Activated CD4-positive, alpha-beta T cell treated with anti-CD3 and anti-CD28 coated beads, Interleukin-2, amount 50 U/mL, for 24 hours (primary cell): ENCODE data around the gene CENPO.
A peak's percentile ranks its signal among the peaks of the same experiment; 100 is the strongest.
"Not testable (repeated sequence)": the region's sequence is repeated elsewhere in the genome, so short reads cannot be mapped to it uniquely, and the experiment has no call there.

Experiments
- DNase-seq, 2 donors: peaks; one replicate each; pipeline ENCODE4 v3.0.0-alpha.2; 2020; ENCODE audit warnings: low read depth in 1 of 2, low spot score in 1 of 2

The CENPO gene

DNA sequence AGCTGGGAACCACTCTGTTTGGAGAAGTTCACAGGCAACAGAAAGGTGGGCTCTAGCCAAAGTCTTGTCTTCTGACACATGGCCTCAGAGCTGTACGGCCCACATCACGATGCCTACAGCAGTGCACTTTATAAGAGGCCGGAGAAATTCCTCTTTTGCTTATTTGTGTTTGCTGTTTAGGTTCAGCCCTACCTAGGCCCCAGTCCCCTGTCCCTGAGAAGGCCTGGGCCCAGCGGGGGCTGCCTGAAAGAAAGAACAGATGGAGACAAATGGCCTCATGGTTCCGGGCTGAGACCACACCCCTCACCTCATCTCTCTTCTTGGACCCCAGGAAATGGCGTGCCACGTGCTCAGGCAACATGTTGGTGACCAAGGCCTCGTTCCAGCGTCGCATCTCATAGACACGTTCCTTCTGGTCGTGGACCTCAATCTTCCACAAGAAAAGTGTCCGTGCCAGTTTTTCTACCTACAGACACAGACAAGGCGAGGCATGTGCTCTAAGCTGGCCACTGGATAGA, 30.9 kb downstream of the CENPO start:
- no peak for DNase-seq

DNA sequence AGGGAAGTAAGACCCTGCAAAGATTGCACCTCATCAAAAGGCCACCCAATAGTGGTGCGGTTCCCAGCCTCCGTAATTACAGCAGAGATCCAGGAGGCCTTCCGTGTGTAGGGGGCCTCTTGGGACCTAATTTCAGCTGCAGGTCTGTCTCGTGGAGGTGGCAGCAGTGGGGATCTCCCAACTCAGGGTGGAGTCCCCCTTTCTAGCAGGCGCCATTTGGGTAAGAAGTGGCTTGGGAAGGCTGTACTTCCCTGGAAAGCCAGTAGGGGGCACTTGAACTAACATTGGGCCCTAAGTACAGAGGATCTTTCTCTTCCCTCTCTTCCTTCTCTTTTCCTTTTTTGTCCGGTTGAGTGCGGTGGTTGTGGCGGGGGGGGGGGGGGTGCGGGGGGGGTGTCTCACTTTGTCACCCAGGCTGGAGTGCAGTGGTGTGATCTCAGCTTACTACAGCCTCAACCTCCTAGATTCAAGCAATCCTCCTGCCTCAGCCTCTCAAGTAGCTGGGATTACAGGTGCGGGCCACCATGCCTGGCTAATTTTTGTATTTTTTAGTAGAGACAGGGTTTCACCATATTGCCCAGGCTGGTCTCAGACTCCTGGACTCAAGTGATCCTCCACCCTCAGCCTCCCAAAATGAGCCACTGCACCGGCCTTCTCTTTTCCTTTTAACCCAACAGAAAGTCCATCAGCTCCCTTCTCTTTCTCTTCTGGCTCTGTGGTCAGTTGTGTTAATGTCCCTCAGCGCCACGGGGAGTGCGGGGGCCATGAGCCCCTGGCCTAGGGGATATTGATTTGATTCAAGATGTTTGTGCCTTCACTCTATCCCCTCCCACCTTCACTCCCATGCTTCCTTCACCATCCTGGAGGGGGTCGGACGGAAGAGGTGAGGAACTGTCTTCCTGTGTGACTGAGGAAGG, 32.0 kb downstream of the CENPO start:
- DNase-seq, result no peak

DNA sequence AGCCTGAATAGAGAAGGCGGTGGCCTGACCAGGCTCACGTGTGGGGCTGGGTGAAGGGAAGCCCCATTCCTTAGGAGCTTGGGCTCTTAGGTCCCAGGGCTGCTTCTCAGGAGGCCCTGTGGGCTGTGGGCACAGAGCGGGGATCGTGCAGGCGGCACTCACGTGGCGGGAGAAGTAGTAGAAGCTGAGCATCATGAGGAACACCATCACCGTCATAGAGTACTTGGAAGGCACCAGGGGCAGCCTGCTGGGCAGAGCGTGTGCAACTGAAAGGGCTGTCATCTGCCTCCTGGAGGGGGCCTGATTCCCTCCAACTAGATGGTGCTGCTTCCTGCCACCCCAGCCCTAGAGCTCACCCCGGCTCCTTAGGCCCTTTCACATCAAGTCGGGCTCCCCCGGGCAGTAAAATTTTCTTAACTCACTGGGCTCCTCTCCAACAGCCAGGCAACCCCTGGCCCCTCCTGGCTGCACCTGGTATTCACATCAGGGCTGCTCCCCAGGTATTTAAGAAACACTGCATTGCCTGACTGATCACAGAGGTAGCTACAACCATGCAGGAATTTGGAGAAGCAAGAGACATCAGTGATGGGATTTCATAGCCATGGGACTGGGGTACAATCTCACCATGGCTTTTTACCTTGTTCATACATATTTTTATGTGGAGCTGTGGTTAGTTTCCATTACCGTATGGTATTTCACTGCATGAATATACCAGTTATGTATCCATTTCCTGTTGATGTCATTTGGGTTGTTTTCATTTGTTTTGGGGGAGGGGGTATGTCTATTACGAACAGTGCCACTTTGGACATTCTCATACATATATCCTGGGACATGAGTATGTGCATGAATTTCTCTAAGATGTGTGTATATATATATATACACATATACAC, 32.9 kb downstream of the CENPO start:
- DNase-seq, result no peak

DNA sequence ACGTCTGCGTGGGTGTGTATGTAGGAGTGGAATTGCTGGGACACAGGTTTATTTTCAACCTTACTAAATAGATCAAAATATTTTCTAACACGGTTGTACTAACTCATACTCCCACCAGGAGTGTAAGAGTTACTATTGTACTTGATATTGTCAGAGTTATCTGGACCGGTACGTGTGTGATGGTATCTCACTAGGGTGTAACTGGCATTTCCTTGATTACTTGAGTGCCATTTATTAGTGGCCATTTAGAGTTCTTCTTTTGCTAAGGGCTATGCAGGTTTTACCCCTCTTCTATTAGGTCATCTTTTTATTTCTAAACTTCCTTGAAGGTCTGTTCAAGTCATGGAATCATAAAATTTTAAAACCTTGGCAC, 33.5 kb downstream of the CENPO start:
- no peak for DNase-seq

DNA sequence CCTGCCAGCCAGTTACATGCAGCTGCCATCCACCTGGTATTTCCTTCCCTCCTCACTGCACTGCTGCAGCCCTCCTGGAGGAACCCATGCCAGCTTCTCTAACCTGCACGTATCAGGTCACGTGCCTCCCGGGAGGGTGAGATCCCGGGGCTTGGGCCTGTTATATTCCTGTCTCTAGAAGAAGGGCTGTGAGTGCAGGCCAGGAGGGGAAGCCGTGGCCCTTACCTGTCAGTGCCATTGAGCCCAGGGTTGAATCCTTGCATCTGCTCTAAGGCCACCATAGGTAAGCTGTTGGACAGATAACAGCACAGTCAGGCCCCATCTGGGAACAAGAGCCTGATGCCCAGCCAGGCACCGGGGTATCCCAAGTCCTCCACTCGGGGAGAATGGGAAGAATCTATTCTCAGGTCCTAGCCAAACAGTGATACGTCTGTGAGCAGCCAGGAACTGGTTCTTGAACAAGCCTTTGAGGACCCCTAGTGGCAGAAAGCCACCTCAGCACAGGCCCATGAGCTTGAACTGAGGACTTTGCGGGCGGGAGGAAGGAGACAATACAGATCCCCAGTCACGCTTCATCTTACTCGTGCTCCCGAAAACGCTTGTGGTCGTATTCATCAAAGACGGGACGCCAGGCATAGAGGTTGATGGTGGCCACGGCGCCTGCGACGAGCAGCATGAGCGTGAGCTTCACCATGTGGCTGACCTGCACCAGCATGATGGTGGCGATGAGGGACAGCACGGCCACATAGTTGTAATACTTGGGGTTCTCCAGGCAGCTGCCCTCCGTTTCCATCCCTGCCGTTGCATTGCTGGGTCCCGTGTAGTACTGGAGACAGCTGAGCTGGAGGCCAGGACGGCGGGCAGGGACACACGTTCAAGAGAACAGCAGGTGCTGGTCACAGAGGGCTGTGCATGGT, 34.4 kb downstream of the CENPO start:
- DNase-seq, result peak; percentile 45 to 71

DNA sequence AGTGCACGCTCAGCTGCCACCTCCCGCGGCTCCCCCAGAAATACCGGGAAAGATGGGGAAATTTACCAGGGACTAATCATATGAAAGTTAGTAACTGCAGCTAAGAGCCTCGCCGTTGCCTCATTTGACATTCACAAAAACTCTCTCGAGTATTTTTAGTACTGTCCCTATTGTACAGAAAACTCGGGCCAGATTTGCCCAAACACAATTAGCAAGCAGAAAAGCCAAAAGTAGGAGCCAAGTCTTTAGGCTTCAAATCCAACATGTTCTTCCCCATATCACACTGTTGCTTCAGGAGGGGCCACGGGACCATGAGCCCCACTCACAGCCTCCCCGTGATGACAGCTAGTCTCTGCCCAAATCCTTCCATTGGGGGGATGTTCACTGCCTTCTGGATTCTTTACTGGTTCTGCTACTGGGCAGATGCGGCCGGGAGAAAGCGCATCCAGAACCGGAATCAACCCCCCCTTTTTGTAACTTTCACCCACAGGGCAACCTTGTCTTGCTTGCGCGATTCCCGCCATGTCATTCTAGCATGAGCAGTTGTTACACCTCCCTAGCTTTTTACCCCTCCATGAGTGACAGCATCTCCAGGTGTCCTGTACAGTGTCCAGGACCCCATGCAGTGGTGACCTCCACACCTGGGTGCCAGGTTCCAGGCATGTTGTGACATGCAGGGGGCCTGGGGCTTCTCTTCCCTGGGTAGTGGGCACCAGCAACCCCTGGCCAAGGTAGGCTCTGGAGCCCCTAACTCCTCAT, 35.2 kb downstream of the CENPO start:
- DNase-seq, result no peak

DNA sequence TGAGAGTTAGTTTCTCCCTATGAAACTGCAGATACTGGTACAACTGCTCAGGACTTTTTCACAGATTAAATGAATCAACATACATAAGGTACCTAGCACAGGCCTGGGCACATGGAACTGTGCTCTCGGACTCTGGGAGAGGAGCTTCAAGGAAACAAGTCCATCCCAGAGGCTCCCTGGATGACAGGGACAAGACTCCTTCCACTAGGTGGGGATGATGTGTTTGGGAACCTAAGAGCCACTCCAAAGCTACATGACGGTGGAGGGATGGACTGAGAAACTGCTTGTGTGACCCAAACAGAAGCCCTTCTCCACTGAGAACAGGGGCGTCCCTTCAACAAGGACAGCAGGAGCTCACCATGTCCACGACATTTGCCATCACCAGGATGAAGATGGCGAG, 37.1 kb downstream of the CENPO start:
- no peak for DNase-seq

DNA sequence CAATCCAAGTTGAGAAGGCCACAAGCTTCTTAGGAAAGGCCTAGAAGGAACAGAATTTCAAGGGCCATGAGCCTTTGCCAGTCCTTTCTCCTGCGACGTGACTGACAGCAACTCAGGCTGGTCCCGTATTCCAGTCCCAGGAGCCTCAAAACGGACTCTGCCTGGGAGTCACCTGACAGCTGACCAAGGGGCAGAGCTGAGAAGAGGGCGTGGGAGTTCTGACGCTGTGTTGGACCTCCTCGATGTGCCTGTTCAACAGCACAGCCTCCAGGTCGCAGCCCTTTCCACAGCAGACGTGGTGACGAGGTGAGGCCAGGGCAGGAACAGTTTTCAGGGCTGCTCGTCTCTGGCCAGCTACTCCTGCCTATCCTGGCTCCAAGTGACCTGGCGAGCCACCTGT, 37.6 kb downstream of the CENPO start:
- no peak for DNase-seq

DNA sequence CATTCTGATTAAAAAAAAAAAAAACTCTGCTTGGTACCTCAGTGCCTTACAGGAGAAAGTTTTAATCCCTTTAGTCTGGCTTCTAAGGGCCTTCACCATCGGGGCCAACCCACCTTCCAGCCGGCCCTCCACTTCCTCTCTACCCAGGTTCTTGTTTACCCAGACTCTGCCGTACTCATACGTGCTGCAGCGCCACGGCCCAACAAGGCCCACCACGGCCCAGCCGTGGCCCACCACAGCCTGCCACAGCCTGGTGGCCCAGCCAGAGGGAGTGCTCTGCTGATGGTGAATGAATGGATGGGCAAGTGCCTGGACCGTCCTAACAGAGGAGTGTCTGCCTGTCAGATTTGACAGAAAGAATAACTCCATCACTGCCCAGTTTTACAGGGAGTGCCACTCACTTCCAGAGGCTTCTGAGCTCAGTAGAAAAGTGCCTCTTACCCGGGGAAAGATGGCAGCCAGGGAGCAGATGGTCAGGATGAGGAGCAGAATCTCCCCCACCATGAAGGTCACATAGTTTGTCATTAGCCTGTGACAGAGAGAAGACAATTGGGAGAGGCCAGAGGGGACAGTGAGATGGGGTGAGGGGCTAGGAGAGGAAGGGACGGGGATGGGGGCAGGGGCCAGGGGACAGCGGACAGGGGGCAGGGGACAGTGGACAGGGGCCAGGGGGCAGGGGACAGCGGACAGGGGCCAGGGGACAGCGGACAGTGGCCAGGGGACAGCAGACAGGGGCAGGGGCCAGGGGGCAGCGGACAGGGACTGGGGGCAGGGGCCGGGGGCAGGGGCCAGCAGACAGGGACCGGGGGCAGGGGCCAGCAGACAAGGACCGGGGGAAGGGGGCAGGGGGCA, 38.2 kb downstream of the CENPO start:
- no peak for DNase-seq

DNA sequence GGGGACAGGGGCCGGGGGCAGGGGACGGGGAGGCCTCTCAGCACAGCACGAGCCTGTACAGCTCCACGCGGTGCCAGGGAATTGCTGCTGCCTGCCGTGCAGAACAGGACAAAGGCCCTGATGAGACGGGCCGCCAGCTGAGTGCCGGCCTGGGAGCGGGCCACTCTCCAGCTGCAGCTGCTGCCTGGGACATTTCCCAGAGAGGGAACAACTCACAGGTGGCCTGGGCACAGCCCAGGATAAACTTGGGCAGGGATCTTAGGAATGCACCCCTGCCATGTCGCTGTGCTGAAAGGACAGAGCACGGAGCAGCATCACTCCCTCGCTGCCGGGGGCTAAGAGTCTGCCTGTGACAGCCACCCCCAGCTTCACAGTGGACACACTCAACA, 38.8 kb downstream of the CENPO start:
- DNase-seq, result no peak

DNA sequence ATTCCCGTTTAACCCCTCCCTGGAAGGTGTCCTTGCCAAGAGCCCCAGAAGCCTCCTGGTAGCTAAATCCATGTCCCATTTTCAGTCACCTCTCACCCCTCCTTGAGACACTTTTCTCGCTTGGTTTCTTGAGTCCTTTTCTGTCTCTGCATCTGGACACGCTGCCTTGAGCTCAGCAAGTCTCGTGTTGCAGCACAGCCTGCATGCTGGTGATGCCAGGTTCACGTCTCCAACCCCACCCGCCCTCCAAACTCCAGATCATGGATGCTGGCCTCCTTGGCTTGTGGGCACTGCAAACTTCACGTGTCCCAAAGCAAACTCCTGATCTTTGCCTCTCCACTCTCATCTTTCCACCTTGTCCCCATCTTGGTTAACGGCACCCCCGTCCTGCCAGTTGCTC, 39.3 kb downstream of the CENPO start:
- DNase-seq, result no peak

DNA sequence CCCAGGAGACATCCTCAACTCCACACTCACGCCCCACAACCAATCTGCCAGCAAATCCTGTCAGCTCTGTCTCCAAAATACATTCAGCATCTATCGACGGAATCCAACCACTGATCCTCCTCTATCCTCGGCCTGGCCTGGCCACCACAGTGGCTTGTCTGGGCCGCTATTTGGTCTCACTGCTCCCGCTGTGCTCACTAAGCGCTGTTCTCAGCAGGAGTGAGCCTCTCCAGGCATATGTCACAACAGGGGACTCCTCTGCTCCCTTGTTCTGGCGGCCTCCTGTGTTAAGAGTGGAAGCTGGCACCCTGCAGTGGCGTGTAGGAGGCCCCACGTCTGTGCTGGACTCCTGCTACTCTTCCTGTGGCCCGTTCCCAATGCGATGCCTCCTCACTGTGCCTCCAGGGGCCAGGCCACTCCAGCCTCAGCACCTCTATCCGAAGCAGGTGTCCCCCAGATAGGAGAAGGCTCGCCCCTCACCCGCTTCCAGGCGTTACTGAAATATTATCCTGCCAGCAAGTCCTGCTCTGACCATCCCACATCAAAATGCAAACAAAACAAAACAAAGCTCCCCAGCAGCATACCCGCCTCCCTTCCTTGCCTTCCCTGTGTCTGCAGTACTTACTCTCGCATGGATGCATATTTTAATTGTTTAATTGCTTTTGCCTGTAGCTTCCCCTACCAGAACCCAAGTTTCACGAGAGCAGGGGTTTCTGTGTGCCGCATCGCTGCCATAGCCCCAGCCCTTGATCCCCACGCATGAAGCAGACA, 39.9 kb downstream of the CENPO start:
- no peak for DNase-seq

DNA sequence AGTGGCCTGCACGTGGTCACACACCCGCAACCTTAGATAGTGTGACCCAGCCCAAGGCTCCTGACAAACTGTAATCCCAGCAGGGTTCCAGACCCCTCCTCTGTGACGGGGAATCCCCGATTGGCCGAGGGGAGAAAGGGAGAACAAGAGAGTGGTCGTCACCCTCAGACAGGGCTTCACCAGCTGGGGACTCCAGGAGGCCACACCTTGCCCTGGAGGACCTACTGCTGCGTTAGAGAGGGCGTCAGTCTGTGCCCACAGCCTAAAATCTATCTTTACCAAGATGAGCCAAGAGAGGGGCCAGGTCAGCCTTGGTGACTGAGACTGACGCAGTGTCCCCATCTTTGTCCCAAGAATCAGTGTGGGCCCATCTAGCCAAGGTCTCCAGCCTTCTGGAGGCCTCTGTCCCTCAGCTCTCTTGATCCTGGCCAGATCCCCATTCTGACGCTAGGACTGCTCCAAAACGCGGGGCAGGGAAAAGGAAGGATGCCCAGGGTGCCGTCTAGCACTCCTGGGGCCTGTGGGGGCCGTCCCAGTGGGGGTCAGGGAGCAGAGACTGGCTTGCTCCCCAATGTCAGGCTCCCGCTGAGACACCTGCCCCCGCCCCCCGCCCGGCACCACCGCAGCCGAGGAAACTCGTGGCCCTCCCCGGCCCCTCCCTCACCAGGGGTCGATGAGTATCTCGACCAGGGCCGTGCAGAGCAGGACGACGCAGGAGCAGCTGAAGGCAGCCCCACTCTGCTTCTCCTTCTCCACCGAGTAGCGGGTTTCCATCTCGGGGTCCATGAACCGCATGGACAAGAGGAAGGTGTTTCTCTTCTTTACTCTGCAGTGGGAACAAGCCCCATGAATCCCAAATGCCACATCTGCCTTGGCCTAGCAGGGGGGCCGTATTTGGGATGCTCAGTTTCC, 40.9 kb downstream of the CENPO start:
- DNase-seq, result no peak

DNA sequence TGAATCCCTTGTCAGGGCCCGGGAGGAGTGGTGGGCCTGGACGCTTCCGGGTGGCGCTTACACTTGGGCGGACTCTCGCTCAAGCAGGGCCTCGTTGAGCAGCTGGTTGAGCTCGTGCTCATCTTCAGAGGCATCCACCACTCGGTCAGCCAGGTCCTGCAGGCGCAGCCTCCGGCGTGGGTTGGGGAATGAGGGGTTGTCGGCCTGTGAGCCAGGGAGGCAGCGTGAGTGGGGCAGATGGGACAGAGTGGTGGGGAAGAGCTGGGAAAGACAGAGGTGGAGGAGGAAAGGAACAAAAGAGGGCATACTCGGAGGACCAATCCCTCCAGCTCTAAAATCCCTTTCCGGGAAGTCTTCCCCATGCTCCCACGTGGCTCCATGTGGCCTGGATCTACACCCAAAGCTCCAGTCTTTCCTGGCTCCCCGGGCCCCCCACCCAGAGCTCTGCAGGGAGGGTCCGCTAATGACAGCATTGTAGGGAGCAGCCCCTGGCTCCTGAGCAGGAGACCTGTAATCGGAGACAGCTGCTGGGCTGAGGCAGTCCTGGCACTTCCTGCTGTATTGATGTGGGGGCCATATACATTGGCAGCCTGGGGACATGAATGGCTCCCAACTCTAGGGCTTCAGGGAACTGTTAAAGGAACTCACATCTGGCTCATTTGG, 41.6 kb downstream of the CENPO start:
- DNase-seq, result no peak

DNA sequence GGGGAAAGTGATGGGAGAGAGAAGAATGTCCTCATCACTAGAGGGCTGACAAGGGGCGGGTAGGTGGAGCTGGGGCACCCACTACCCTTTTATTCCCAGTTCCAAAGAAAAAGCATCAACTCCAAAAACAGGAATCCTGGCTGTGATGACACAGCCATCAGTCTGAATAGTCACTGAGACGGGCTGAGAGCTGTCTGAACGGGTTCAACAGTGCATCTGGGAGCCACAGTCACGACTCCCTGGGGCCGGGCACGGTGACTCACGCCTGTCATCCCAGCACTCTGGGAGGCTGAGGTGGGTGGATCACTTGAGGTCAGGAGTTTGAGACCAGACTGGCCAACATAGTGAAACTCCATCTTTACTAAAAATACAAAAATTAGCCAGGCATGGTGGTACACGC, 42.2 kb downstream of the CENPO start:
- DNase-seq, result not testable (repeated sequence)

DNA sequence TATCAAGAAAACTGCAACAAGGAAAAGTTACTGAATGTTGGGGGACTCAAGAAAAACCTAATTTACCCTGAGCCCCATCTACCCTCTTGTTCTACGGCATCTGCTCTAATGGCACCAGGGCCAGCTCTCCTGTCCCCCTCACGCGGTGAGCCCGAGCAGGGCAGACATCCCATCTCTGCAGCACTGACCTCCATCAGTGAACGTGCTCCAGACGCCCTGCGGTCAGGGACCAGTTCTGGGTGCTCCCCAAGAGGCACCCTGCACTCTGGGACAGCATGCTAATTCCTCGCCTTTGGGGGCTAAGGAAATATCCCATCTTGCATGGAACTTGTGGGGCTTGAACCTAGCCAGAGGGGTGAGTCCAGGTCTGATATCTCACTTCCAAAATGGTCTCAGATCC, 43.0 kb downstream of the CENPO start:
- no peak for DNase-seq

DNA sequence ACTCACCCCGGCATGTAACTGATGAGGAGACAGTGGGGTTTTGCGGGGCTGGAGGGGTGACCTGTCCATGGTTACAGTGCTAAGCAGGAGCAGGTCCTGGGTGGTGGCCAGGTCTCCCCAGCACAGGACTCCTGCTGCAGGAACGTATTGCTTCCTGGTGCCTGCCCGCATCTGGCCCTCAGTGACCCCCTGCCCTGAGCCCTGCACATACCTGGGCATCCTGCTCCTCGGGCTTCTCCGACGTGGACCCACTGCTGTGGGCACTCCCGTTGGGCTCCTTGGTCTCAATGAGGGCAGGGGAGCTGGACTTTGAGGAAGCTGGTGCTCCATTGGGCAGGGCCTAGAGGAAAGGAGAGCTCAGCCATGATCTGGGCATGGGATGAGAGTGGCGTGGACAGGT, 43.5 kb downstream of the CENPO start:
- no peak for DNase-seq
